Neural crest cell (in vitro differentiated cells): ENCODE data around the gene C13orf46. TPM values are rescaled to one million over a fixed set of nuclear protein-coding genes. Genes with fewer than 3 reads are reported as not detected.

Source experiments
- DNase-seq: peaks from one replicate; pipeline ENCODE4 v3.0.0; 2021; ENCODE audit warnings: low read depth, mixed read lengths, low spot score
- H3K27ac Mint-ChIP-seq: one replicate; pipeline ENCODE4 v1.8.0; 2021; ENCODE audit warnings: mild to moderate bottlenecking, mixed read lengths; ENCODE audit not compliant: unreplicated experiment
- H3K27me3 Mint-ChIP-seq: 2 replicates; pipeline ENCODE4 v1.8.0; 2021; ENCODE audit warnings: low read depth, mild to moderate bottlenecking, mixed read lengths
- H3K36me3 Mint-ChIP-seq: 2 replicates; pipeline ENCODE4 v1.8.0; 2021; ENCODE audit warnings: low read depth, mild to moderate bottlenecking, mixed read lengths
- H3K4me1 Mint-ChIP-seq: 2 replicates; pipeline ENCODE4 v1.8.0; 2021; ENCODE audit warnings: mixed read lengths
- H3K4me3 Mint-ChIP-seq: one replicate; pipeline ENCODE4 v1.8.0; 2021; ENCODE audit warnings: mild to moderate bottlenecking, mixed read lengths
- H3K9me3 Mint-ChIP-seq: 2 replicates; pipeline ENCODE4 v1.8.0; 2021; ENCODE audit warnings: mixed read lengths
- total RNA-seq: library from RNA; stranded (reverse); gene quantifications from 2 replicates; pipeline ENCODE4 v1.2.1, GENCODE V29; 2021
- TF ChIP-seq, protein P1 (sequence below): fragments of 200-600 bp; sonication (generic); conservative IDR thresholded peaks from 2 replicates; pipeline ENCODE4 v1.5.0; 2021; ENCODE audit warnings: antibody characterized with exemption, mild to moderate bottlenecking

The C13orf46 gene
- total RNA-seq, 1 donor from 2014 or later: 1.9 TPM

DNA sequence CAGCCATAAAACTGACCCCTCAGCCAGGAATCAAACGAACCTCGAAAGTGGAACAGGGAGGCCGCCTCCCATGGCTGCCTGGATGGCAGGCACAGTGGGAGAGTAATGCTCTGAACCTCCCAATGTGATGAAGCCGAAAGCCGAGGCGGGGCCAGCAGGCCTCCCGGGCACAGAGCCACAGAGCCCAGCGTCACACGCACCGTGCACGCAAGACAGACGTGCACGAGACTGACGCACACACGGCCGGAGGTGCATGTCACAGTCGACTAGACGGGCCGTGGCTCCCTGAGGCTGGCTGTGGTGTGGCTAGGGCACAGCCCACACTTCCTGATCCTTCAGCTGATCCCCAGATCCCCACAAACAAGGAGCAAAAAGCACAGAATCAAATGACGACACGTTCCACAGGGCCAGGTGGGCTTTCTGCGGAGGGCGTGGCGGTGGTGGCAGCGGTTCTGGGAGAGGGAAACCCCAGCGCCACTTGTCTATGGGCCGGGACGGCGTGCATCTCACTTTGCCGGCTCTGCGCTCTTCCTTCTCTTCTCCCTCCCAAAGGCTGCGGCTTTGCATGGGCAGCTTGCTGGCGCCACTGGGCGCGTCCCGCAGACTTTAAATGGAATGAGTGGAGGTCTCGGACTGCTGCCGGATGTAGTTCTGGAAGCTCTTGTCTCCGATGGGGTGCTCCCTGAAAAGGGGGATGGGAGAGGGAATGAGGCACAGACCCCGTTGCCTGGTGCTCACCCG is 5.0 kb upstream of the C13orf46 start:
- no peak for DNase-seq
- H3K4me1 Mint-ChIP-seq: no peaks in the 10 kb centered on the region
- H3K27ac Mint-ChIP-seq: peak overlapping the region; percentile 19
- no peak overlapping the region for H3K4me3 Mint-ChIP-seq
- no peaks in the 10 kb centered on the region for H3K27me3 Mint-ChIP-seq
- TF ChIP-seq, protein P1, sequence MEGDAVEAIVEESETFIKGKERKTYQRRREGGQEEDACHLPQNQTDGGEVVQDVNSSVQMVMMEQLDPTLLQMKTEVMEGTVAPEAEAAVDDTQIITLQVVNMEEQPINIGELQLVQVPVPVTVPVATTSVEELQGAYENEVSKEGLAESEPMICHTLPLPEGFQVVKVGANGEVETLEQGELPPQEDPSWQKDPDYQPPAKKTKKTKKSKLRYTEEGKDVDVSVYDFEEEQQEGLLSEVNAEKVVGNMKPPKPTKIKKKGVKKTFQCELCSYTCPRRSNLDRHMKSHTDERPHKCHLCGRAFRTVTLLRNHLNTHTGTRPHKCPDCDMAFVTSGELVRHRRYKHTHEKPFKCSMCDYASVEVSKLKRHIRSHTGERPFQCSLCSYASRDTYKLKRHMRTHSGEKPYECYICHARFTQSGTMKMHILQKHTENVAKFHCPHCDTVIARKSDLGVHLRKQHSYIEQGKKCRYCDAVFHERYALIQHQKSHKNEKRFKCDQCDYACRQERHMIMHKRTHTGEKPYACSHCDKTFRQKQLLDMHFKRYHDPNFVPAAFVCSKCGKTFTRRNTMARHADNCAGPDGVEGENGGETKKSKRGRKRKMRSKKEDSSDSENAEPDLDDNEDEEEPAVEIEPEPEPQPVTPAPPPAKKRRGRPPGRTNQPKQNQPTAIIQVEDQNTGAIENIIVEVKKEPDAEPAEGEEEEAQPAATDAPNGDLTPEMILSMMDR: no peak
- peaks cover 21% of the 10 kb centered on the region for H3K36me3 Mint-ChIP-seq
- H3K9me3 Mint-ChIP-seq: no peaks in the 10 kb centered on the region

DNA sequence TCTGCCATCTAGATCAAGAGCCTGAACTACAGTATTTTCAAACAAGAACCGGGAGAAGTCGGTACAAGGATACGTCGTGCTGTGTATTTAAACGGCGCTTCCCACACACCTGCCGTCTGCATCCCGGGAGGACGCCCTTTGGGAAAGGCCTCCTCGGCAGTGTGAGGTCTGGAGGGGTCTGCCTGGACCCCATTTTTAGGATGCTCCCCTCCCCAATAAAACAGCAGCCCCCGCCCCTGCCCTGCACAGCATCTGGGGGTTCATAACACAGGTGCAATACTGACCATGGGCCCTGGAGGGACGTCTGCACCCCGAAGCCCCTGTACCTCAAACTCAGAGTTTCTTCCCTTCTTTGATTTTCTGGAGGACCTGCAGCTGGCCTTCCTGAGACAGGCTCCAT is 4.1 kb upstream of the C13orf46 start:
- Mint-ChIP-seq H3K36me3 (peaks cover 21% of the 10 kb centered on the region), H3K27ac (no peak overlapping the region)
- DNase-seq: no peak

DNA sequence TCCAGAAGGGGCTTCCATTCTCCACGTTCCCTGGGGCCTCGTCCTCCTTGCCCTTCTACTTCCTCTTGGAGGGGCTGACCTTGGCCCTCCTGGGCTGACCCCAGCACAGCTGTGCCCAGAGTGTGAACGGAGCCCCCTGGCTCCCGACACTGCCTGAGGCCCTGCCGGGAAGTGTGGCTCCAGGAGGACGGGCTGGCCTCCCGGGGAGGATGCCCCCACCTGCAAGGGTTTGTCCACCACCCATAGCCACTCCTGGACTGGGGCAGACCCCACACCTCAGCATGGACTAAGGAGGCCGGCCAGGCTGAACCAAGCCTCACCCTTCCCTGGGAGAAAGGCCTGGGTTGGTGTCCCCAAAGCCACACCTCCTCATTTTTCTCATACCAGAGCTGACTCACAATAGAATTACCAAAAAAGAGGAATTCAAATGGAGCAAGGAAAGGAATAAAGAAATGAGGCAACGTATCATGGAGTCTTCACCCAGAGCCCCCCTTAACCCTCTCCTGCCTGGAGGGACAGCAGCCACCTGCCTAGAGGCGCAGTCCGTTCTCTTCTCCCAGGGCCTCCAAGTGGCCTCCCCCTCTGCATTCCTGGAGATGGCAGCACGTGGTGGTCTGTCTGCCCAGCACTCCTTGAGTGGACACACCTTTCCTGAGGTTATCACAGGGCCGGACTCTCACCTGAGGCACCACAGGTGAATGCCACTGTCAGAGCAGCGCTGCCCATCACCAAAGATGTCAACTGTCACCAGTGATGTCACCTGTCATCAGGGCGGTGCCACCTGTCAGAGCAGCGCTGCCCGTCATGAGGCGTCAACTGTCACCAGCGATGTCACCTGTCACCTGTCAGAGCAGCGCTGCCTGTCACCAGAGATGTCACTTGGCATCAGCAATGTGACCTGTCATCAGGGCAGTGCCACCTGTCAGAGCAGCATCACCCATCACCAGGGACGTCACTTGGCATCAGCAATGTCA is 3.1 kb upstream of the C13orf46 start:
- H3K4me3 Mint-ChIP-seq: no peak overlapping the region
- no peaks in the 10 kb centered on the region for H3K9me3 Mint-ChIP-seq
- TF ChIP-seq, protein P1: no peak
- H3K4me1 Mint-ChIP-seq: no peaks in the 10 kb centered on the region
- no peaks in the 10 kb centered on the region for H3K27me3 Mint-ChIP-seq
- no peak overlapping the region for H3K27ac Mint-ChIP-seq
- no peak for DNase-seq
- H3K36me3 Mint-ChIP-seq: peaks cover 21% of the 10 kb centered on the region

More for the DNA sequence above, 4.1 kb upstream of the C13orf46 start:
- Mint-ChIP-seq H3K27me3 (no peaks in the 10 kb centered on the region), H3K4me1 (no peaks in the 10 kb centered on the region), H3K4me3 (no peak overlapping the region), H3K9me3 (no peaks in the 10 kb centered on the region)
- TF ChIP-seq, protein P1: no peak

DNA sequence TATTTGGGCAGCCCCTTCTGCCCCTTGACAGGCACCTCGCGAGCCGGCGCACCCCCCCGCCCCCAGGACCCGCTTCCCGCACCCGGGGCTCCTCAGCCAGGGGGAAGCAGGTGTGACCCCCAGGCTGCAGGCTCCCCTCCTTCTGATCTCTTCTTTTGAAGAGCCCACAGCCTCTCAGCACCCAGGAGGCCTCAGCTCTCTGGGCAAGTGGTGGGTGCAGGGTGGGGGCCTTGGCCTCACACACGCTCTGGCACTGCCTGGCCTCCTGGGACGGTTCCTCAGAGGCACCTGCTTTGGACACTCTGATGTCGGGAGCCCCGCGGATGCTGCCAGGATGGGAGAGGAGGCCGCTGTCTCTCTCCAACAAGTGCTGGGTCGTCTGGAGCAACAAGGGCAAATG is 1.5 kb upstream of the C13orf46 start:
- no peak overlapping the region for H3K27ac Mint-ChIP-seq
- TF ChIP-seq, protein P1: no peak
- no peak overlapping the region for H3K4me3 Mint-ChIP-seq
- no peak for DNase-seq
- no peaks in the 10 kb centered on the region for H3K27me3 Mint-ChIP-seq
- H3K36me3 Mint-ChIP-seq: peaks cover 14% of the 10 kb centered on the region
- H3K9me3 Mint-ChIP-seq: no peaks in the 10 kb centered on the region
- no peaks in the 10 kb centered on the region for H3K4me1 Mint-ChIP-seq

DNA sequence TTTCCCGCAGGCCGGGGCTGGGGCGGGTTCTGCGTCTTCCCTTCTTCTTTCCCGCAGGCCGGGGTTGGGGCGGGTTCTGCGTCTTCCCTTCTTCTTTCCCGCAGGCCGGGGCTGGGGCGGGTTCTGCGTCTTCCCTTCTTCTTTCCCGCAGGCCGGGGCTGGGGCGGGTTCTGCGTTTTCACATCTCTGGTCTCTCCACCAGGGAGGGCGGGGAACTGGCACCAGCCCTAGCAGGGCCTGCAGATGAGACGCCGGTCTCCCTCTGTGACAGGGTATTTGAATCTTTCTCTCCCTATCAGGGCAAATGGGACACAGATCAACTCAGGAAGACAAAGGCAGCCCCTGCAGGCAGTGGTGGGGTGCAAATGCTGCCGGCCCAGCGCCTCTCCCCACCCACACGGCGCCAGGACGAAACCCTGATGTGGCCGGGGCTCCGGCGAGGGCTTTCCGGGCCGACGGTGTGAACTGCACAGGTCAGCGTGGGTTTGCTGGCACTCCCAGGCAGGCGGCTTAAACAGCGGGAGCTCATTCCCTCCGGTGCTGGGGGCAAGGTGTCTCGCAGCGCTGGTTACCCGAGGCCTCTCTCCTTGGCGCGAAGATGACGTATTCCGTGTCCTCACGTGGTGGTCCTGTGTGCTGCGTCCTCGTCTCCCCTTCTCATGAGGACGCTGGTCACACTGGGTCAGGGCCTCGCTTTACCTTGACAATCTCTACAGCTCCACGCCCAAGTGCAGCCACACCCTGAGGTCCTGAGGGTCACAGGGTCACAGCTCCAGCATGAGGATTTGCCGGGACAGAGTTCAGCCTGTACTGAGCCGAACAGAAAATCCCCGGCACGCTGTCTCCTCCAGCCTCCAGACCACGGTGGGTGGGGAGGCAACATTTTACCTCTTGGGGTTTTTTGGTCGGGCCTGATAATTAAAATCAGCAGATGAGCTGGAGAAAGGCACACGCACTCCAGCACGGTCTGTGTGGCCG is 717 bp upstream of the C13orf46 start:
- DNase-seq: no peak
- H3K4me1 Mint-ChIP-seq: no peaks in the 10 kb centered on the region

More for the DNA sequence above, 717 bp upstream of the C13orf46 start:
- no peak overlapping the region for H3K27ac Mint-ChIP-seq
- no peak overlapping the region for H3K4me3 Mint-ChIP-seq
- H3K27me3 Mint-ChIP-seq: no peaks in the 10 kb centered on the region
- TF ChIP-seq, protein P1: no peak
- no peaks in the 10 kb centered on the region for H3K9me3 Mint-ChIP-seq
- H3K36me3 Mint-ChIP-seq: peaks cover 9% of the 10 kb centered on the region
